ENCODE data around the gene PKDREJ. TPM values are rescaled to one million over a fixed set of nuclear protein-coding genes. Genes with fewer than 3 reads are reported as not detected.

The PKDREJ gene
- total RNA-seq, 1 experiment from 2014 or later = 0.02 TPM

DNA sequence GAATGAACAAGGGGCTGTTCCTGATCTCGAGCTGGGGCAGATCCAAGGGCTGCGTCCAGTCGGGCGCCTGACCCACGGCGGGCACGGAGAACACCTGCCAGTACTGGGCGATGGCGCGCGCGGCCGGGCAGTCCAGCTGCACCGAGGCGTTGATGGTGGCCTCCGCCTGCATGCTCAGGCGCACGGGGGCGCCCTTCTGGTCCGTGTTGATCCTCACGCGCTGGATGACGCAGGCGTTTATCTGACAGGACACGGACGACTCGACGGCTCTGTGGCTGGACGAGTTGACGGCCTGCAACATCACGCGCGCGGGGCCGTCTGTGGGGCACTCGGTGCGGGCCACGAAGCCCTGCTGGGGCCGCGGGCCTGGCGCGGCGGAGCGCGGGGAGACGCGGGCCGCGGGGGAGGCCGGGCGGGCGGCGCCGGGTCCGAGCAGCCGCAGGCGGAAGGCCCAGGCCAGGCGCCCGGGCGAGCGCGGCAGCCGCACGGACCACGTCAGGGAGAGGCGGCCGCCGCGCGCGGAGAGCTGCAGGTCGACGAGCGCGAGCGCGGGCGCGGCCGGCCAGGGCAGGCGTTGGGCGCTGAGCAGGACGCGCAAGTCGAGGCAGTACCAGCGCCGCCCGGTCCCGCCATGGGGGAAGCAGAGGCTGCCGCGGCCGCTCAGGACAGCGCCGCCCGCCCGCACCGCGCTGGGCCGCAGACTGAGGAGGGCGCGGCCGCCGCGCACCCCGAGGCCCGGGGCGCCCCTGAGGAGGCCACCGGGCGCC is 511 bp downstream of the PKDREJ start (continued):
- TF ChIP-seq, protein P1, sequence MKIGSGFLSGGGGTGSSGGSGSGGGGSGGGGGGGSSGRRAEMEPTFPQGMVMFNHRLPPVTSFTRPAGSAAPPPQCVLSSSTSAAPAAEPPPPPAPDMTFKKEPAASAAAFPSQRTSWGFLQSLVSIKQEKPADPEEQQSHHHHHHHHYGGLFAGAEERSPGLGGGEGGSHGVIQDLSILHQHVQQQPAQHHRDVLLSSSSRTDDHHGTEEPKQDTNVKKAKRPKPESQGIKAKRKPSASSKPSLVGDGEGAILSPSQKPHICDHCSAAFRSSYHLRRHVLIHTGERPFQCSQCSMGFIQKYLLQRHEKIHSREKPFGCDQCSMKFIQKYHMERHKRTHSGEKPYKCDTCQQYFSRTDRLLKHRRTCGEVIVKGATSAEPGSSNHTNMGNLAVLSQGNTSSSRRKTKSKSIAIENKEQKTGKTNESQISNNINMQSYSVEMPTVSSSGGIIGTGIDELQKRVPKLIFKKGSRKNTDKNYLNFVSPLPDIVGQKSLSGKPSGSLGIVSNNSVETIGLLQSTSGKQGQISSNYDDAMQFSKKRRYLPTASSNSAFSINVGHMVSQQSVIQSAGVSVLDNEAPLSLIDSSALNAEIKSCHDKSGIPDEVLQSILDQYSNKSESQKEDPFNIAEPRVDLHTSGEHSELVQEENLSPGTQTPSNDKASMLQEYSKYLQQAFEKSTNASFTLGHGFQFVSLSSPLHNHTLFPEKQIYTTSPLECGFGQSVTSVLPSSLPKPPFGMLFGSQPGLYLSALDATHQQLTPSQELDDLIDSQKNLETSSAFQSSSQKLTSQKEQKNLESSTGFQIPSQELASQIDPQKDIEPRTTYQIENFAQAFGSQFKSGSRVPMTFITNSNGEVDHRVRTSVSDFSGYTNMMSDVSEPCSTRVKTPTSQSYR (CRISPR knock-in tag; IDR thresholded peaks at IDR 0.05) = peak; percentile 92
- TF ChIP-seq ESRRA (CRISPR knock-in tag; IDR thresholded peaks at IDR 0.05; ENCODE audit: borderline replicate concordance) (peak; percentile 64; the same call in 1 of the 2 replicates), USF2 (CRISPR knock-in tag; IDR thresholded peaks at IDR 0.05) (no peak), NFE2L1 (CRISPR knock-in tag; IDR thresholded peaks at IDR 0.05) (peak; percentile 97), SOX15 (CRISPR knock-in tag; IDR thresholded peaks at IDR 0.05) (no peak), ZNF263 (CRISPR knock-in tag; IDR thresholded peaks at IDR 0.05; ENCODE audit: low read depth) (peak; percentile 63), STAT6 (CRISPR knock-in tag; conservative IDR thresholded peaks at IDR 0.05; ENCODE audit: low read depth) (no peak), ZNF317 (CRISPR knock-in tag; IDR thresholded peaks at IDR 0.05; ENCODE audit: borderline replicate concordance, low read depth) (peak; percentile 69; the same call in 1 of the 2 replicates), FOXJ3 (CRISPR knock-in tag; IDR thresholded peaks at IDR 0.05; ENCODE audit: borderline replicate concordance) (no peak), JAZF1 (CRISPR knock-in tag; IDR thresholded peaks at IDR 0.05) (no peak), GRHL2 (CRISPR knock-in tag; IDR thresholded peaks at IDR 0.05; ENCODE audit: insufficient replicate concordance, severe bottlenecking) (no peak), FOXP1 (CRISPR knock-in tag; IDR thresholded peaks at IDR 0.05; ENCODE audit: borderline replicate concordance) (peak; percentile 98), CTCF (IDR thresholded peaks at IDR 0.05) (peak; percentile 34; the same call in 1 of the 2 replicates), FOXK1 (CRISPR knock-in tag; IDR thresholded peaks at IDR 0.05) (peak; percentile 97; the same call in 1 of the 2 replicates), JUN (CRISPR knock-in tag; IDR thresholded peaks at IDR 0.05) (no peak; the same call in 1 of the 2 replicates), GTF2I (CRISPR knock-in tag; conservative IDR thresholded peaks at IDR 0.05) (no peak), SMAD3 (CRISPR knock-in tag; IDR thresholded peaks at IDR 0.05; ENCODE audit: borderline replicate concordance) (peak; percentile 81; the same call in 1 of the 2 replicates), TCF7 (CRISPR knock-in tag; IDR thresholded peaks at IDR 0.05; ENCODE audit: low read depth) (peak; percentile 38; the same call in 1 of the 2 replicates), CREM (CRISPR knock-in tag; IDR thresholded peaks at IDR 0.05) (no peak), NR3C1 (CRISPR knock-in tag; conservative IDR thresholded peaks at IDR 0.05; ENCODE audit: low read depth) (no peak), MXD4 (CRISPR knock-in tag; IDR thresholded peaks at IDR 0.05; ENCODE audit: borderline replicate concordance) (no peak)
- TF ChIP-seq, protein P2, sequence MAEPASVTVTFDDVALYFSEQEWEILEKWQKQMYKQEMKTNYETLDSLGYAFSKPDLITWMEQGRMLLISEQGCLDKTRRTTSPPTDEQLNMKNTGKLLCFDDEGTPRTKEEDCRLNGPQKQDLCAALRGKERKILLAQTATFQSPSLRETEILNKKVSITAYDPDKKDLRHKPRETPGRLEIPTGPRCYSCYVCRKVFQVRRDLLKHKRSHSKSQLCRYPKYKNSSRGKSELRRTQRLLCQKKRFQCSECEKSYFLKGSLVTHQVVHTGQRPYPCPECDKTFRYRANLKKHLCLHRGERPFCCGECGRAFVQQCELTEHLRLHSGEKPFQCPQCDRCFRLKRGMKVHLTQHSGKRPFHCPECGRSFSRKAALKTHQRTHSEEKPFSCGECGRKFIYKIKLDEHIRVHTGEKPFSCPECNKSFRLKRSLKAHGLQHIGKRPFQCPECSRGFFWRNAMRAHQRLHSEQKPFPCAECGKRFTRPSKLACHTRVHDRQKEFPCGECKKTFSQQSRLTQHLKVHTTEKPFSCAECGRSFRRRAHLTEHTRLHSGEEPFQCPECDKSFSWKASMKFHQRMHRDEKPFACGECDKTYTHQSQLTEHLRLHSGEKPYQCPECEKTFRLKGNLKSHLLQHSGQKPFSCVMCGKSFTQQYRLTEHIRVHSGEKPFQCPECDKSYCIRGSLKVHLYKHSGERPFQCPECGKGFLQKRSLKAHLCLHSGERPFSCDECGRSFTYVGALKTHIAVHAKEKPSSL (CRISPR knock-in tag; conservative IDR thresholded peaks at IDR 0.05) = no peak
- TF ChIP-seq, protein P3, sequence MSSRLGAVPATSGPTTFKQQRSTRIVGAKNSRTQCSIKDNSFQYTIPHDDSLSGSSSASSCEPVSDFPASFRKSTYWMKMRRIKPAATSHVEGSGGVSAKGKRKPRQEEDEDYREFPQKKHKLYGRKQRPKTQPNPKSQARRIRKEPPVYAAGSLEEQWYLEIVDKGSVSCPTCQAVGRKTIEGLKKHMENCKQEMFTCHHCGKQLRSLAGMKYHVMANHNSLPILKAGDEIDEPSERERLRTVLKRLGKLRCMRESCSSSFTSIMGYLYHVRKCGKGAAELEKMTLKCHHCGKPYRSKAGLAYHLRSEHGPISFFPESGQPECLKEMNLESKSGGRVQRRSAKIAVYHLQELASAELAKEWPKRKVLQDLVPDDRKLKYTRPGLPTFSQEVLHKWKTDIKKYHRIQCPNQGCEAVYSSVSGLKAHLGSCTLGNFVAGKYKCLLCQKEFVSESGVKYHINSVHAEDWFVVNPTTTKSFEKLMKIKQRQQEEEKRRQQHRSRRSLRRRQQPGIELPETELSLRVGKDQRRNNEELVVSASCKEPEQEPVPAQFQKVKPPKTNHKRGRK (CRISPR knock-in tag; IDR thresholded peaks at IDR 0.05; ENCODE audit: borderline replicate concordance) = no peak
- TF ChIP-seq, protein P4, sequence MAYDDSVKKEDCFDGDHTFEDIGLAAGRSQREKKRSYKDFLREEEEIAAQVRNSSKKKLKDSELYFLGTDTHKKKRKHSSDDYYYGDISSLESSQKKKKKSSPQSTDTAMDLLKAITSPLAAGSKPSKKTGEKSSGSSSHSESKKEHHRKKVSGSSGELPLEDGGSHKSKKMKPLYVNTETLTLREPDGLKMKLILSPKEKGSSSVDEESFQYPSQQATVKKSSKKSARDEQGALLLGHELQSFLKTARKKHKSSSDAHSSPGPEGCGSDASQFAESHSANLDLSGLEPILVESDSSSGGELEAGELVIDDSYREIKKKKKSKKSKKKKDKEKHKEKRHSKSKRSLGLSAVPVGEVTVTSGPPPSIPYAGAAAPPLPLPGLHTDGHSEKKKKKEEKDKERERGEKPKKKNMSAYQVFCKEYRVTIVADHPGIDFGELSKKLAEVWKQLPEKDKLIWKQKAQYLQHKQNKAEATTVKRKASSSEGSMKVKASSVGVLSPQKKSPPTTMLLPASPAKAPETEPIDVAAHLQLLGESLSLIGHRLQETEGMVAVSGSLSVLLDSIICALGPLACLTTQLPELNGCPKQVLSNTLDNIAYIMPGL (CRISPR knock-in tag; IDR thresholded peaks at IDR 0.05) = peak; percentile 92
